Activated naive CD4-positive, alpha-beta T cell treated with anti-CD3 and anti-CD28 coated beads, Interleukin-2, amount 50 U/mL, for 24 hours (primary cell): ENCODE measurements around the gene LMAN1.

Experiments
- H3K27ac Mint-ChIP-seq: one replicate; pipeline ENCODE4 v1.8.0; 2021; ENCODE audit warnings: mild to moderate bottlenecking, mixed read lengths
- H3K27me3 Mint-ChIP-seq: one replicate; pipeline ENCODE4 v1.8.0; 2021; ENCODE audit warnings: mixed read lengths
- H3K36me3 Mint-ChIP-seq: one replicate; pipeline ENCODE4 v1.8.0; 2021; ENCODE audit warnings: mixed read lengths
- H3K4me1 Mint-ChIP-seq: one replicate; pipeline ENCODE4 v1.8.0; 2021; ENCODE audit warnings: mixed read lengths
- H3K4me3 Mint-ChIP-seq: one replicate; pipeline ENCODE4 v1.8.0; 2021; ENCODE audit warnings: mild to moderate bottlenecking, mixed read lengths
- H3K9me3 Mint-ChIP-seq: one replicate; pipeline ENCODE4 v1.8.0; 2021; ENCODE audit warnings: mixed read lengths

The LMAN1 gene, protein sequence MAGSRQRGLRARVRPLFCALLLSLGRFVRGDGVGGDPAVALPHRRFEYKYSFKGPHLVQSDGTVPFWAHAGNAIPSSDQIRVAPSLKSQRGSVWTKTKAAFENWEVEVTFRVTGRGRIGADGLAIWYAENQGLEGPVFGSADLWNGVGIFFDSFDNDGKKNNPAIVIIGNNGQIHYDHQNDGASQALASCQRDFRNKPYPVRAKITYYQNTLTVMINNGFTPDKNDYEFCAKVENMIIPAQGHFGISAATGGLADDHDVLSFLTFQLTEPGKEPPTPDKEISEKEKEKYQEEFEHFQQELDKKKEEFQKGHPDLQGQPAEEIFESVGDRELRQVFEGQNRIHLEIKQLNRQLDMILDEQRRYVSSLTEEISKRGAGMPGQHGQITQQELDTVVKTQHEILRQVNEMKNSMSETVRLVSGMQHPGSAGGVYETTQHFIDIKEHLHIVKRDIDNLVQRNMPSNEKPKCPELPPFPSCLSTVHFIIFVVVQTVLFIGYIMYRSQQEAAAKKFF

DNA sequence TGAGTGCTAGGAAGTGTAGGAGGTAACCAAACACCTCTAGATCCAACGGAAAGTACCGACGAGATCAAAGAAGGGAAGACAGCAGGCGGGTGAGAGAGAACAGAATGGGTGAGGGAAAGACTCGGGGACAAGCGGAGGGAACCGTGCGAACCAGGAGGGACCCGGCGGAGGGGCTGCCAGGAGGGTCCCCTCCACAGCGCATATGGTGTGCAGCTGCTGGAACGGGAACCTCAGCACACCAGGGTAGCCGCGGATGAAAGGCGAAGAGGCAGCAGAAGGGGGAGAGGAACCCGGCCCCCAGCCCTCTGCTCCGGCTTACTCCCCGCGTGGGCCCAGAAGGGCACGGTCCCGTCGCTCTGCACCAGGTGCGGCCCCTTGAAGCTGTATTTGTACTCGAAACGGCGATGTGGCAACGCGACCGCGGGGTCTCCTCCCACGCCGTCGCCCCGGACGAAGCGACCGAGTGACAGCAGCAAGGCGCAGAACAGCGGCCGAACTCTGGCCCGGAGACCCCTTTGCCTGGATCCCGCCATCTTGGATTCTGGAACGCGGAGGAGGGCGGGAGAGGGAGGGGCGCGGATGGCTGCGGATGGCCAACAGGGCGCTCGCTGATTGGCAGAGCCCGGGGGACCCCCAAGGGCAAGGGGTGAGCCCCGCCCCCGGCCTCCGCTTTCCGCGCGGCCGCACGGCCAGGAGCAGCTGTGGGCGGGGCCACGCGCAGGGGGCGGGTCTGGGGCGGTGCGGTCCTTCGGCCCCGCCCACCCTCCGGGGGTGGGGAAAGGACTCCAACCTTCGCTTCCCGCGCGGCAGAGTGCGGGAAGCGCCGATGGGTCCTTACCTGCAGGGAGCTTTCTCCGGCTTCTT lies at the start of gene LMAN1:
TSS of gene LMAN1 (minus strand) at position 554 of the 864 bp plus-strand sequence. CDS start at position 533, 21 bp downstream.
- H3K27ac Mint-ChIP-seq: peak within 1 kb of the TSS; percentile 98
- H3K36me3 Mint-ChIP-seq: peaks cover 4% of the 10 kb centered on the region
- H3K9me3 Mint-ChIP-seq: no peaks in the 10 kb centered on the region
- H3K27me3 Mint-ChIP-seq: no peaks in the 10 kb centered on the region
- H3K4me1 Mint-ChIP-seq: peaks cover 40% of the 10 kb centered on the region
- peak within 1 kb of the TSS; percentile 94 for H3K4me3 Mint-ChIP-seq

DNA sequence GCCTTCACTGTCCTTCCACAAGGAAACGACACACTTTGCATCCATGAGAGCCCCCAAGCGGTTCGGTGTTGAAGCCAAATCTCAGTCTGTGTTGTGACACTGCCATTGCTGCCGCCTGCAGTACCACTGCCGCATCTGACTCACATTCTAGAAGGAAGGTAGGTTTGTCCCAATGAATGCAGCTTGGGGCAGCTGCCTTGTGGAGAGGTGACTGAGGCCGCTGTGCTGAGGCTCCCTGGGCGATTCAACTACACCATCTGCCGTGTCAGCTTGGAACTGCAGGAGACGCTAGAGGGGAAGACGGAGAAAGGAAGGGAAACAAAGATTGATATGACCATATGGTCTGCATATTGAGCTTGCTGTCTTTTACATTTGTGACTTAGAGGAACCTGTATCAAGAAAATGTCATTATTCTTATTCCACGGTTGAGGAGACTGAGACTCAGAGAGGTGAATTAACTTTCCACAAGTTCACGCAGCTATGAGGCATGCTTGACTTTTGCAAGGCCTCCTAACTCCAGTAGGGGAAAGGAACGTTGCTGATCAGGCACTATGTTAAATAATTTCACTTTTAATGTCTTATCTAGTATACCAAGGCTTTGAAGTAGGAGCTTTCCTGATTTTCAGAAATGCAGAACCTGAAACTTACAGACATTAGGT lies 43.5 kb upstream of the LMAN1 start:
- Mint-ChIP-seq H3K27me3 (peaks cover 4% of the 10 kb centered on the region), H3K27ac (no peak overlapping the region), H3K36me3 (no peaks in the 10 kb centered on the region), H3K4me1 (no peaks in the 10 kb centered on the region), H3K4me3 (no peak overlapping the region), H3K9me3 (no peaks in the 10 kb centered on the region)

DNA sequence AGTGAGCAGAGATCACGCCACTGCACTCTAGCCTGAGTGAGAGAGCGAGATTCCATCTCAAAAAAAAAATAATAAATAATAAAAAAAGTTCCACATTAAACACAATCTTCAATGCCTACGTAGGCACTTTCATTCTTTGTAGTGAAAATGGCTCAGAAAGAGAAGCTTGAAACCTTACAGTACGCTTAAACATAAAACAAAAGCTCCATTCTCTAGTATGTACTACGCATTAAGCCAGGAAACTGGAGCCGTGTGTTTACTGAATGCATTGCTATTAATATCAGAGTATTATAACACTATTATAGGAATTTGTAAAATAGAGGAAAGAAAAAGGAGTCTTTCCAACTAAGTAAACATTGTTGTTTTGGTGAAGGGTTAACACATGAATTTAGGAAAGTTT lies 41.3 kb upstream of the LMAN1 start:
- H3K27me3 Mint-ChIP-seq: peaks cover 8% of the 10 kb centered on the region

DNA sequence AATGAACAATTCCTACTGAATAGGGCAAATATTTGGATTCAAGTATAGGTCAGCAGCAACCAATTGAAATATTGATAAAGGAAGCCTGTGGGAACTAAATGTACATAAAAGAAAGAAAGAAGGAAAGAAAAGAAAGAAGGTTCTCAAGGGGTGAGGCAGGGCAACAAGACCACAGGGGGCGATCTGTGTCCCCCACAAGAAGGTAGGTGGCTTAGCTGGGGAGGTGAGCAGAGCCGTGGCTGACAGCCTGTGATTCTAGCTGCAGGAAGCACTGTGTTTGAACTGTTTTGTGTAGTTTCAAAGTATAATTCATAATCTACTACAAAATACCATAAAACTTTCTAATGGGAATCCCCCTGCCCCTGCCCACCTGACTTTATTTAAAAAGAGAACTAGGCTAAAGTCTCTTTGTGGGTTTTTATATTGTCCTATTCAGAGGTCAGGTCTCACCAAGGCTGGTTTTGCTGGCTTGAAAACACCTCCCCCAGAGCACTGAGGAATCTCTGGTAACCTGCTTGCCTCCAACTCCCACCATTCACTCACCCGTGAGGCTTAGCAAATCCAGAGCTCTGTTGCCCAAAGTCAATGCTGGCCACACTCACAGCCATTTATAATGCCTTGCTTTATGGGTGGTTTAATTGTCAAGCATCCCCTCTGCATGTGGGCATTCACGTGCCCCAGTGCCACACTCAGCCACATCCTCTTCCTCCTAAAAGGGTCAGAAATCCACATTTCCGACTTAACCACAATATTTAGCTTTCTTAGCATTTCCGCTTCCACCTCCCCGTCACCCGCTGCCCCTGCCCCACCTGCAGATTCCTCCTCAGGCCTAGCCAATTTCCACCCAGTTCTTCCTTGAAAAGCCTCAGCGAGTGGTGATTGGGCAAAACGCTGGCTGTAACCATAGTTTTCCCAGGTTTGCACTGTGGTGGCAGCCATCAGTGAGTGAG lies 36.4 kb upstream of the LMAN1 start:
- Mint-ChIP-seq H3K9me3 (no peaks in the 10 kb centered on the region), H3K4me1 (peaks cover 12% of the 10 kb centered on the region), H3K27ac (no peak overlapping the region), H3K36me3 (no peaks in the 10 kb centered on the region), H3K4me3 (no peak overlapping the region), H3K27me3 (peaks cover 16% of the 10 kb centered on the region)

More for the DNA sequence above, 41.3 kb upstream of the LMAN1 start:
- Mint-ChIP-seq H3K27ac (no peak overlapping the region), H3K4me3 (no peak overlapping the region), H3K9me3 (no peaks in the 10 kb centered on the region), H3K36me3 (no peaks in the 10 kb centered on the region), H3K4me1 (peaks cover 7% of the 10 kb centered on the region)

DNA sequence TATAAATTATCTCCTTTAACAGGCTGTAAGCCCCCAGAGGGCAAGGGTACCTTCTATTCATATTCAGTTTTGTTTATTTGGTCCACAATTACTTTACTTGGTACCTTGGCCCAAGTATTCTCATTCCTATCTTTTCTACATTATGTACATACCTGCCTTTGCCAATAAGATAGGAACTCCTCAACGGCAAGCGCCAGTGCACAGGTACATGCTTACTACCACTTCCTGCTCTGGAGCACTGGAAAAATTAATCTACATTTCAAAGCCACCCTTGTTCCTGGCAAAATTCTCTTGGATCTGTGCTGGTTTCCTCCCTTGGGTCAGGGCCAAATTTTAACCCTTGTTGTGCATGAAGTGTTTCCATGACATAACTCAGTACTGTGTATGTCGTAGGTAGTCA lies 34.3 kb upstream of the LMAN1 start:
- peaks cover 12% of the 10 kb centered on the region for H3K4me1 Mint-ChIP-seq
- peaks cover 16% of the 10 kb centered on the region for H3K27me3 Mint-ChIP-seq
- no peak overlapping the region for H3K27ac Mint-ChIP-seq
- H3K36me3 Mint-ChIP-seq: no peaks in the 10 kb centered on the region
- no peak overlapping the region for H3K4me3 Mint-ChIP-seq
- H3K9me3 Mint-ChIP-seq: no peaks in the 10 kb centered on the region

DNA sequence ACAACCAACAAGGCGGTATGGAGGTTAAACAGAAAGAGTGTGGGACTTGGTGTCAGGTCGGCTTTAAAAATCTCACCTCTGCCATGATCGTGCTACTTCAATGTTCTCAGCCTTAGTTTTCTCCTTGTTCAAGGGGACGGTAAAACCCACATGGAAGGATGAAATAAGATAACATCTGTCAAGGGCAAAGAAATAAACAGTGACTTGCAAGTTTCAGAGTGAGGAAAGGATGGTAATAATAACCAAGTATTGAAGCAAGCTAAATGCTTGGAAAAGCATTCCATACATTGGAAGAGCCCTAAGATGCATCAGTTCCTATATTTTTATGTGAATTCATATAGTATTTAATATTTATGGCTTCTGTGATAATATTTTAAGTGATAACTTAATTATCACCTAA lies 29.8 kb upstream of the LMAN1 start:
- peaks cover 8% of the 10 kb centered on the region for H3K27me3 Mint-ChIP-seq
- H3K27ac Mint-ChIP-seq: no peak overlapping the region
- H3K4me1 Mint-ChIP-seq: no peaks in the 10 kb centered on the region
- no peaks in the 10 kb centered on the region for H3K9me3 Mint-ChIP-seq
- H3K4me3 Mint-ChIP-seq: no peak overlapping the region
- H3K36me3 Mint-ChIP-seq: no peaks in the 10 kb centered on the region

DNA sequence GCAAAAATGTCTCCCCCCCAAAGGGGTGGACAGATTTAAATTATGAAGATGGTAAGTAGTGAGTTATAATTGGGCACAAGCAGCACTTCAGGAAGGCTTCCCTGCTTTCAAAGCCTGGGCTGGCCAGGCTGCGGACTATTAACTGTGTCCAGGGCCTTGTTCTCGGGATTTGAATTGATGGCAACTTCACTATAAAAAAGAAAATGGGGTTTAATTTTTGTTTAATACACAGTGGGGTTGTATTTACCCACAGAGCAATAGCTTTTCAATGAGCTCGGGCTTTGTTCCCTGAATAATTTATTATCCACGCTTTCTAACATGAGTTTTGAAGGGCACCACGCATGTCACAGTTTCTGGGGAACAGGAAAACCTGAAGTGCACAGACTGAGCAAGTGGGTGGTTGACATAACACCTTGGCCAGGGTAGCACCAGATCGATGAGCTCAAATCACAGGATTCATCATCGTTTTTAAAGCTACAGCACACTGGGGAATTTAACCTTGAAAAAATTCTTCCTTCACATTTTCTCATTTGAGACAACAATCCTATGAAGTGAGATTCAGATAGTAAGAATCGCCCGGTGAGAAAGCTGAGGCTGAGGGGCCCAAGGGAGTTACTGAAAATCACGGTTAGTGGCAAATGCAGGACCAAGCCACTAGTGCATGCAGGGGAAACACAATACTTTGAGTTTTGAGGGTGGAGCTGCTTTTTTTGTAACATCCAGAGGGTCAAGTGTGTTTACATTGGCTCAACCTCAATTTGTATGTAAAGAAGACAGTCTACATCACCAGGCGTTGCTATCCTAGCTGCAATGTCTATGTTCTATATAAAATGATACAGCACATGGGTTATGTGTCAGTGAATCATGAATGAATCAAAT lies 28.9 kb upstream of the LMAN1 start:
- no peaks in the 10 kb centered on the region for H3K36me3 Mint-ChIP-seq
- H3K4me3 Mint-ChIP-seq: no peak overlapping the region
- peaks cover 6% of the 10 kb centered on the region for H3K27me3 Mint-ChIP-seq
- H3K9me3 Mint-ChIP-seq: no peaks in the 10 kb centered on the region
- H3K27ac Mint-ChIP-seq: no peak overlapping the region
- H3K4me1 Mint-ChIP-seq: no peaks in the 10 kb centered on the region

DNA sequence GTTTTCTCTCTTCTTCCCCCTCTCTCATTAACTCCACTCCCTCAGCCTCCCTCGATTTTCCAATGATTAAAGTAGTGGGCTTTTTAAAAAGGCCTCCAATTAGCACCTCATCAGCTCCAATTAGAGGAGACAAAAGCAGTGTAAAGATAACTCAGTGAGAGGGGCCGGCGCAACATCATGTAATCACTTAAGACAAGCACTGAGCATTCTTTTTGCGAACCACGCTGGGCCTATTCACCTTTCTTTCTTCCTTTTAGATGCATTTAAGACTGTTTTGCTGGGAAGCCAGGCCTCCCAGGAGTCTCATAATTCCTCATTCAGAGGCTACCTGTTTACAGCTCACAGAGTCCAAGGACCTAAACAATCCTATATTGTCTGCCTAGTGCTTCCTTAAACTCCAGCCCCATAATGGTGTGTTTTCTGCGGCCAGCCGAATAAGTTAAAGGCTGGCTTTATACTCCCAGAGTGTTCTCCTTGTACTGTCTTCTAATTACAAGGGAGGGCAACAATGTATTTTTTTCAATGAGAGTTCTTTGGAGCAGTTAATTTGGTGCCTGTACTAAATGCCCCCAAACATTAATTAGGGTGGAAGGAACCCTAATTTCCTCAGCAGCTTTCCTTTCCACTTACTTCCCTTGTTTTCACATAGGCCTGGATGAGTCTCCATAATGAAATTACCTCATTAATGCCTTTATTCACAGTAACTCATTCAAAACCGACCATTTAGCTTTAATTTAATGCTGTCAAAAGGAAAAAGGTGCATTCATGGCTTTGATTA lies 28.0 kb upstream of the LMAN1 start:
- Mint-ChIP-seq H3K9me3 (no peaks in the 10 kb centered on the region), H3K4me3 (no peak overlapping the region), H3K27ac (no peak overlapping the region), H3K4me1 (no peaks in the 10 kb centered on the region), H3K27me3 (peaks cover 1% of the 10 kb centered on the region), H3K36me3 (no peaks in the 10 kb centered on the region)

DNA sequence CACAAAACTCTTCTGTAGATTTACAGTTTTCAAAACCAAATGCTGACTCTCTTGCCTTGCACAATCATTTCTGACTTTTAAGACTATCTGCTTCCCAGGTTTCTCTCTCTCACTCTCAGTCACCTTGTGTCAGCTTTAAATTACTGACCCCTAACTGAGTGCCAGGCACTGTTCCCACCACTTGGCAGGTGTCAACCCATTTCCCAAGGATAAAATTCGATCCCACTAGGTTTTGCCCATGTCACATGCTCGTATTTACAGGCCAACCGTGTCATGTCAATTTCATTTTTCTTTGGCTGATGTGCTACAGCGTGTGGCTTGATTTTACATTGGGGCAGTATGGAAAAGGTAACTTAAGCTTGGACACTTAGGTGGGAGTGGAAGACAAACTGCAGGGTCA lies 26.1 kb upstream of the LMAN1 start:
- H3K4me3 Mint-ChIP-seq: no peak overlapping the region
- peaks cover 1% of the 10 kb centered on the region for H3K27me3 Mint-ChIP-seq
- no peaks in the 10 kb centered on the region for H3K36me3 Mint-ChIP-seq
- H3K27ac Mint-ChIP-seq: no peak overlapping the region
- H3K4me1 Mint-ChIP-seq: no peaks in the 10 kb centered on the region
- no peaks in the 10 kb centered on the region for H3K9me3 Mint-ChIP-seq

DNA sequence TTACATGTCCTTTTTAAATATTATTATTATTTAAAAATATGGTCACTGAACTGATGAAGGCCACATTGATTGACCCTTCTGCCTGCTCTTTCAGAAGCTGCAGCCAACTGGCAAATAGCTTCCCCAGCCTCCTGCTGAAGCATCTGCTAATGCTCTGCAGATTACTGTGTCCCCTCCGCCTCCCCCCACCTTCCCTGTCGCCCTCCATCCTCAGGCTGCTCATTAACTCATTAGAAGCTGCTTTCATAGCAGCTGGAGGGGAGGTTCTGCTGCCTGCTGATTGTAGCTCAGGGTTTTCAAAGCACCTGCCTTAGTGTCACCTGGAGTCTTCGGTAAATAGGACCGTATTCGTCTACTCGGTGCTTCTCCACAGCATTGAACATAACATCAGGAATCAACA lies 24.8 kb upstream of the LMAN1 start:
- peaks cover 1% of the 10 kb centered on the region for H3K27me3 Mint-ChIP-seq
- H3K27ac Mint-ChIP-seq: no peak overlapping the region
- H3K4me1 Mint-ChIP-seq: no peaks in the 10 kb centered on the region
- H3K36me3 Mint-ChIP-seq: no peaks in the 10 kb centered on the region
- H3K9me3 Mint-ChIP-seq: no peaks in the 10 kb centered on the region
- no peak overlapping the region for H3K4me3 Mint-ChIP-seq

DNA sequence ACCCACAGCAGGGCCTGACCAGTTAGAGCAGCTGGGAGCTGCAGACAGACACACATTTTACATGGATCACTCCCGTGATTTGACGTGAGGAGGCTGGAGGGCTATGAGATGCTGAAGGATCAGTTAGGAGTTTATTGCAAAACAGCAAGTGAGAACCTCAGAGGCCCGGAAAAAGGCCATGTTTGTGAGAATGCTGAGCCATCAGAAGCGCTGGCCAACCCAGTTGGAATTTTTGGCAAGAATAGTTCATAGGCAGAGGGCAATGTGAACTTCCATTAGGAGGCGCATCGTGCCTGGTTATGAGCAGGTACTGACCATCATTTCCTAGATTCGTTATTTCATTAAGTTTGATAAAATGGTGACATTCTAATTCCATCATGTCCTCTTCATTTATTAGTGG lies 23.3 kb upstream of the LMAN1 start:
- H3K36me3 Mint-ChIP-seq: no peaks in the 10 kb centered on the region
- H3K4me1 Mint-ChIP-seq: peaks cover 5% of the 10 kb centered on the region
- no peak overlapping the region for H3K27ac Mint-ChIP-seq
- H3K9me3 Mint-ChIP-seq: no peaks in the 10 kb centered on the region
- no peak overlapping the region for H3K4me3 Mint-ChIP-seq
- peaks cover 5% of the 10 kb centered on the region for H3K27me3 Mint-ChIP-seq

DNA sequence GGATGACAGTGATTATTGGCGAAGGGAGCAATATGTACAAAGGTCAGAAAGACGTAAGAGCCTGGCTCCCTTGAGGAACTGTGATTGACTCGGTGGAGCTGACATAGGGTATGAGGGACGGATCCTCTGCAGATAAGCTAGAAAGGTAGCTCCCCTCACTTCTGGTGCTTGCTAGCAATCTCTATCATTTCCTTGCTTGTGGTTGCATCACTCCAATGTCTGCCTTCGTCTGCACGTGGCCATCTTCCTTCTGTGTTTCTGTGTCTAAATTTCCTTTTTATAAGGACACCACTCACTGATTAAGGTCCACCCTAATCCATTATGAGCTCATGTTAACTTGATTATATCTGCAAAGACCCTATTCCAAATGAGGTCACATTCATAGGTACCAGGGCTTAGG lies 22.9 kb upstream of the LMAN1 start:
- Mint-ChIP-seq H3K36me3 (no peaks in the 10 kb centered on the region), H3K4me3 (no peak overlapping the region), H3K9me3 (no peaks in the 10 kb centered on the region), H3K27ac (no peak overlapping the region), H3K27me3 (peaks cover 7% of the 10 kb centered on the region), H3K4me1 (peaks cover 5% of the 10 kb centered on the region)

DNA sequence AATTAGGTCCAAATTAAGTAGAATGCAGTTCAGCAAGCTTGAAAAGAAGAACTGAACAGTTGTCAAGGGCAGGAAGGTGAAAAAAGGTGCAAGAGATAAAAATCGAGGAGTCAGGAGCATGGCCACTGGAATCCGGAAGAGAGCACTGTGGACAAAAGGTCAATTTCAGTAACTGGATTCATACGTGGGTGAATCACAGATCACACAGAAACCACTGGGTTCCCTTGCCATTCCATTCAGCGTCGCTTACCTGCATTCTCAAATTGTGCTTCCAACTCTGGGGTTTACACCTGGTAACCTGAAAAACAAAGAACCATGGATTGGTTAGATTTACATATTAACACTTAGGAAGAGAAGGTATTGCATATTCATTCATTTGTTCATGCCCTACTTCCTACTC lies 21.6 kb upstream of the LMAN1 start:
- no peaks in the 10 kb centered on the region for H3K36me3 Mint-ChIP-seq
- H3K27me3 Mint-ChIP-seq: peaks cover 8% of the 10 kb centered on the region
- no peaks in the 10 kb centered on the region for H3K9me3 Mint-ChIP-seq
- H3K4me1 Mint-ChIP-seq: peaks cover 5% of the 10 kb centered on the region
- H3K4me3 Mint-ChIP-seq: no peak overlapping the region
- H3K27ac Mint-ChIP-seq: no peak overlapping the region
